Fibroblast of the aortic adventitia (primary cell): ENCODE data around the gene MAGEC2. TPM values are rescaled to one million over a fixed set of nuclear protein-coding genes. Genes with fewer than 3 reads are reported as not detected.

ENCODE experiments used
- DNase-seq: peaks from one replicate; pipeline ENCODE4 v3.0.0-alpha.2; 2010; ENCODE audit warnings: low read depth
- H3K4me3 ChIP-seq: 2 replicates; pipeline ENCODE4 v1.5.1; 2011; ENCODE audit warnings: low read depth, mild to moderate bottlenecking, control low read depth, low read length, moderate library complexity
- total RNA-seq: library from RNA; depleted of rRNA; stranded (reverse); fragments of >200 nt; gene quantifications from 2 replicates; pipeline ENCODE4 v1.2.3, GENCODE V29; 2012; ENCODE audit warnings: low replicate concordance
- TF ChIP-seq, protein P1 (sequence below): IDR thresholded peaks from 2 replicates; pipeline ENCODE4 v1.5.1; 2011; ENCODE audit warnings: mild to moderate bottlenecking, low read length, control low read depth, inconsistent platforms; ENCODE audit not compliant: insufficient read depth

MAGEC2 gene
- total RNA-seq, 1 donor = 0.09 TPM

DNA sequence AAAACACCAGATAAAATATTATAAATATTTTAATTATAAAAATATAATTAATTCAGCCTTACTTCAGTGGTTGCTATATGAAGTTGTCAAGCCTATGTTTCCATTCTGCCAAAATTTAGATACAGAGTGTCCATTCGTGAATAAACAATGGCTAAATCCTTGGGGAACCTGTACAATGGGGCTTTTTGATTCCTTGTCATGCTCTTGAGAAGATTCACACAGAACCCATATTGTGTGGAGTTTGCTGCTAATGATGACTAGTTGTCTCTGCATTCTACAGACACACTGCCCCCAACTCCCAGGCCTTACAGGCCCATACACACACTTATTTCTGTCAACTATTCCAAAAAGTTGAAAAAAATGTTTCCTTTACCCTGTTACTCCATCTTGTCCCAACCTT is 33.4 kb upstream of the MAGEC2 start:
- TF ChIP-seq, protein P1, sequence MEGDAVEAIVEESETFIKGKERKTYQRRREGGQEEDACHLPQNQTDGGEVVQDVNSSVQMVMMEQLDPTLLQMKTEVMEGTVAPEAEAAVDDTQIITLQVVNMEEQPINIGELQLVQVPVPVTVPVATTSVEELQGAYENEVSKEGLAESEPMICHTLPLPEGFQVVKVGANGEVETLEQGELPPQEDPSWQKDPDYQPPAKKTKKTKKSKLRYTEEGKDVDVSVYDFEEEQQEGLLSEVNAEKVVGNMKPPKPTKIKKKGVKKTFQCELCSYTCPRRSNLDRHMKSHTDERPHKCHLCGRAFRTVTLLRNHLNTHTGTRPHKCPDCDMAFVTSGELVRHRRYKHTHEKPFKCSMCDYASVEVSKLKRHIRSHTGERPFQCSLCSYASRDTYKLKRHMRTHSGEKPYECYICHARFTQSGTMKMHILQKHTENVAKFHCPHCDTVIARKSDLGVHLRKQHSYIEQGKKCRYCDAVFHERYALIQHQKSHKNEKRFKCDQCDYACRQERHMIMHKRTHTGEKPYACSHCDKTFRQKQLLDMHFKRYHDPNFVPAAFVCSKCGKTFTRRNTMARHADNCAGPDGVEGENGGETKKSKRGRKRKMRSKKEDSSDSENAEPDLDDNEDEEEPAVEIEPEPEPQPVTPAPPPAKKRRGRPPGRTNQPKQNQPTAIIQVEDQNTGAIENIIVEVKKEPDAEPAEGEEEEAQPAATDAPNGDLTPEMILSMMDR = no peak
- no peak overlapping the region for H3K4me3 ChIP-seq
- DNase-seq = no peak

DNA sequence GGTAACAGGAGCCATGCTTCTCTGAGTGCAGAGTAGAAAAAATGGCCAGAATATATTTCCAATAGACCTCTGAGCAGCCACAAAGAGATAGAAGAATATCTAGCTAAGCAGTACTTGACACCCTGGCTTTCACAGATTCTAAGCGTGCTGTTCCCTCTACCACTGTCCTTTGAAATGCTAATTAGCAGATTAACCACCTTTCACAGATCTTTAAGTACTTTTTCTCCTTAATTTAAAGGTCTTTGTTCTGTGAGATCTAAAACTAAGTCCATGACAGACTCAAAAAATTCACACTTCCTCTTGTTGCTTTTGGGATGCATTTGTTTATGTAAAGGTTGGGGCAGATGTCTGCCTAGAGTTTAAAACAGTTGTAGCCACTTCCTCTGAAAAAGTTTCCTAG is 28.3 kb upstream of the MAGEC2 start:
- TF ChIP-seq, protein P1 = no peak
- no peak for DNase-seq

GRCh38 chrX:142214081-142214480 is 9.0 kb upstream of the MAGEC2 start:
- TF ChIP-seq, protein P1 = no peak
- H3K4me3 ChIP-seq = no peak overlapping the region
- no peak for DNase-seq

More for the DNA sequence above, 28.3 kb upstream of the MAGEC2 start:
- H3K4me3 ChIP-seq = no peak overlapping the region

DNA sequence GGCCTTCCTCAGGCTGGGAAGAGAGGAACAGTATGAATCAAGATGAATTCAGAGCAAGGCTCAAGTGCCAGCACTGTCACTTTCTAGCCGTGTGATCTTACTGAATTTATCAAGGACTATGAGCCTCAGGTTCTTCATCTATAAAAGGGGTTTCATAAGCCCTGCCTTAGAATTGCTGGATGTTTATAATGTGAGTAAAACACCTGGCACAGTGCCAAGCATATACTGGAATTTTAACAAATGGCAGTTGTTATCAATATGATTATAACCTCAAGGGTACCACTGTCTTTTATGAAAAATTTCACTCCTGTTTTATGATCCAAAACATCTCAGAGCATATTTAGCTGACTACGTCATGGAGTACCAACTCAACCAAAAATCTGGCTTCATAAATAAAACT is 4.0 kb downstream of the MAGEC2 start:
- no peak for DNase-seq
- TF ChIP-seq, protein P1 = no peak
- no peak overlapping the region for H3K4me3 ChIP-seq

DNA sequence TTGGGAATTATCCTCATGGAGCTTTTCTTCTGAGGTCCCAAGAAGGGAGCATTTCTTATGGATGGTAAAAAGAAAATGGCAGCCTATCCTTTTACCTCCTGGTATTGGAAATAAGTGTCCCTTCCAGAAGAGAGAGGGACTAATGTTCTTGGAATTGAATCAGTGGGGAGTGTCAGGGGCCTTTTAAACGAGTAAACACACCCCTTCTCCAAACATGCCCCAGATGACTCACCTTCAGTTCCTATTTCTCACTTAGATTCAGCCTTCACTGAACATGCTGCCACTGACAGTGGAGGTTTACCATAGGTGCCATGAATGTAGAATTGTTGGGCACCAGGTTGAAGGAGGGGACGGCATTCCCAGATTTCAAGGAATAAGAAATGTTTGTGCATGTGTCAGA is 19.0 kb downstream of the MAGEC2 start:
- DNase-seq = no peak
- no peak overlapping the region for H3K4me3 ChIP-seq
- TF ChIP-seq, protein P1 = no peak

DNA sequence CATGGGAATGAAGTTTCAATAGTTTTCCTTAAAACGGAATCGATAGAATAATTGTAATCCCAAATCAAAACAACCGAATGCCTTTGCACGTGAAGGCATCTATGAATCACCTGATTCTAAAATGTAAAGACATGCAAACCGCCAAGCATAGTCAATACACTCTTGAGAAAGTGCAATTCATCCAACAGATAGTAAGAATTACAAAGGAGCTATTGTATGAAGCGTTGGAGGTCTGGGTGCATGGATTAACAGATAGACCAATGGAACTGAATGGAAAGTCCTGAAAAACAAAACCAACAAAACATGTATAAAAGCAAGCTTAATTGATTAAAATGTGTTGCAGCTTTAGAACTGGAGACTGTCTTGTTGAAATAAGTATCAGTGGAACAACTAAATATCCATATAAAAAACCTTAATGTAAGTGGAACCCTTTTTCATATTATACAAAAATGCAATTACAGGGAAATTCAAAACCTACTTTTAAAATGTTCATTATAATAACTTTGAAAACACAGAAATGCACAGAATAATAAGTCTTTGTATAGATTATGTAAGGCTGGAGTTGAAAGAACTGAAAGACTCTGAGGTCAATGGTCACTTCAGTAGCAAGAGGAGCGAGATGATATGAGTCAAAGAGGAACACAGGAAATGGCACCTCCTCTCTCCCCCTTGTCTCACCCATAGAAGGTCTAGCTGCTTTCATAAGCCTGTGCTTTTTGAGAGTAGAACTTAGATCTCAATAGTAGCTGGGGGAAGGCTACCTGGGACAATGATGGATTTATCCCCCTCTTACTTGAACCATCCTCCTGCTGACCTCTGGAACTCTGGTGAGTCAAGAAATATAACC is 20.1 kb downstream of the MAGEC2 start:
- TF ChIP-seq, protein P1 = no peak
- no peak for DNase-seq

More for the DNA sequence above, 20.1 kb downstream of the MAGEC2 start:
- no peak overlapping the region for H3K4me3 ChIP-seq
